GM19372 (cell line): Measurements from ENCODE around the gene SPHK1.
A peak's percentile ranks its signal among the peaks of the same experiment; 100 is the strongest.

ENCODE experiments used
- ATAC-seq: cut with Tn5 transposase; IDR thresholded peaks from one replicate; pipeline ENCODE4 v1.9.1; 2021; ENCODE audit warnings: mild to moderate bottlenecking, low read depth, moderate library complexity; ENCODE audit not compliant: unreplicated experiment

Gene SPHK1

GRCh38 chr17:76363107-76363842, 21.1 kb upstream of the SPHK1 start:
- ATAC-seq: no peak

- no peak for ATAC-seq
These were observed 19.0 kb upstream of the SPHK1 start for GRCh38 chr17:76365256-76365903.

GRCh38 chr17:76366247-76366646, 18.2 kb upstream of the SPHK1 start:
- ATAC-seq: no peak

GRCh38 chr17:76367642-76368041, 16.8 kb upstream of the SPHK1 start:
- no peak for ATAC-seq

GRCh38 chr17:76368545-76368944, 15.9 kb upstream of the SPHK1 start:
- ATAC-seq: no peak

GRCh38 chr17:76369379-76369778, 15.0 kb upstream of the SPHK1 start:
- no peak for ATAC-seq

GRCh38 chr17:76369804-76370203, 14.6 kb upstream of the SPHK1 start:
- ATAC-seq: no peak

- no peak for ATAC-seq
These were observed 14.0 kb upstream of the SPHK1 start for GRCh38 chr17:76370261-76370993.

- no peak for ATAC-seq
These were observed 12.5 kb upstream of the SPHK1 start for GRCh38 chr17:76371656-76372628.

- no peak for ATAC-seq
These were observed 7.9 kb upstream of the SPHK1 start for GRCh38 chr17:76376318-76377133.

GRCh38 chr17:76378548-76379274, 5.7 kb upstream of the SPHK1 start:
- no peak for ATAC-seq

- ATAC-seq: no peak
These were observed 5.2 kb upstream of the SPHK1 start for GRCh38 chr17:76379275-76379641.

- ATAC-seq: no peak
These were observed 4.6 kb upstream of the SPHK1 start for GRCh38 chr17:76379646-76380376.

- no peak for ATAC-seq
These were observed 2.6 kb upstream of the SPHK1 start for GRCh38 chr17:76381633-76382350.

GRCh38 chr17:76382351-76382802, 2.0 kb upstream of the SPHK1 start:
- ATAC-seq: no peak

- ATAC-seq: peak; percentile 38
These were observed 1.4 kb upstream of the SPHK1 start for GRCh38 chr17:76382803-76383545.
